ENCODE data around the gene PKIB.
"Not testable (repeated sequence)": the region's sequence is repeated elsewhere in the genome, so short reads cannot be mapped to it uniquely, and the experiment has no call there.

The PKIB gene

GRCh38 chr6:122569230-122569771 lies 40.9 kb upstream of the PKIB start:
- TF ChIP-seq ZFX (IDR thresholded peaks at IDR 0.05) = no peak
- TF ChIP-seq CTCF (conservative IDR thresholded peaks at IDR 0.05) = no peak
- no peak overlapping the region for H3K27ac ChIP-seq

- TF ChIP-seq ZFX (IDR thresholded peaks at IDR 0.05) (no peak), CTCF (conservative IDR thresholded peaks at IDR 0.05) (no peak)
- no peak overlapping the region for H3K27ac ChIP-seq
Measured at GRCh38 chr6:122571888-122572287, 38.3 kb upstream of the PKIB start.

GRCh38 chr6:122576888-122577287 lies 33.3 kb upstream of the PKIB start:
- H3K27ac ChIP-seq = no peak overlapping the region
- TF ChIP-seq ZFX (IDR thresholded peaks at IDR 0.05) = no peak
- no peak for TF ChIP-seq CTCF (conservative IDR thresholded peaks at IDR 0.05)

GRCh38 chr6:122578961-122579360 lies 31.2 kb upstream of the PKIB start:
- no peak for TF ChIP-seq ZFX (IDR thresholded peaks at IDR 0.05)
- TF ChIP-seq CTCF (conservative IDR thresholded peaks at IDR 0.05) = no peak
- H3K27ac ChIP-seq = no peak overlapping the region

GRCh38 chr6:122580737-122581136 lies 29.5 kb upstream of the PKIB start:
- H3K27ac ChIP-seq = no peak overlapping the region
- TF ChIP-seq ZFX (IDR thresholded peaks at IDR 0.05) = no peak
- 0 out of 2 replicates have a peak, but pooled peaks have one; percentile 9 for TF ChIP-seq CTCF (conservative IDR thresholded peaks at IDR 0.05)

- TF ChIP-seq CTCF (conservative IDR thresholded peaks at IDR 0.05) (no peak), ZFX (IDR thresholded peaks at IDR 0.05) (no peak)
- no peak overlapping the region for H3K27ac ChIP-seq
Measured at GRCh38 chr6:122589115-122589514, 21.1 kb upstream of the PKIB start.

- not testable (repeated sequence) for H3K27ac ChIP-seq
Measured at GRCh38 chr6:122598295-122598694, 11.9 kb upstream of the PKIB start.

GRCh38 chr6:122604676-122605075 lies 5.5 kb upstream of the PKIB start:
- H3K27ac ChIP-seq = no peak overlapping the region
- no peak for TF ChIP-seq CTCF (conservative IDR thresholded peaks at IDR 0.05)
- TF ChIP-seq ZFX (IDR thresholded peaks at IDR 0.05) = no peak
